Ammon's horn (tissue), 1 donor: Measurements from ENCODE around the gene EGR4.

Source experiments
- DNase-seq: peaks from one replicate; pipeline ENCODE4 v3.0.0-alpha.2; 2016; ENCODE audit warnings: low spot score

EGR4 gene

GRCh38 chr2:73290049-73290839 is 3.1 kb downstream of the EGR4 start:
- DNase-seq, result peak; percentile 76

GRCh38 chr2:73289304-73289703 is 4.0 kb downstream of the EGR4 start:
- no peak for DNase-seq

GRCh38 chr2:73286134-73286655 is 7.2 kb downstream of the EGR4 start:
- DNase-seq, result no peak

- DNase-seq, result peak; percentile 68
Measured at GRCh38 chr2:73285159-73285739, 8.1 kb downstream of the EGR4 start.

GRCh38 chr2:73284296-73285158 is 8.8 kb downstream of the EGR4 start, which contains the start of gene FBXO41:
Gene FBXO41, minus strand, starts transcription at chr2:73284478. Its CDS starts 14,848 bp downstream, at chr2:73269630.
- DNase-seq, result peak; percentile 57

- DNase-seq, result no peak
Measured at GRCh38 chr2:73283545-73284295, 9.6 kb downstream of the EGR4 start.

GRCh38 chr2:73282924-73283544 is 10.3 kb downstream of the EGR4 start:
- DNase-seq, result no peak

- DNase-seq, result no peak
Measured at GRCh38 chr2:73281244-73281643, 12.1 kb downstream of the EGR4 start.

- no peak for DNase-seq
Measured at GRCh38 chr2:73279852-73280251, 13.5 kb downstream of the EGR4 start.

- no peak for DNase-seq
Measured at GRCh38 chr2:73272270-73272669, 21.1 kb downstream of the EGR4 start.

GRCh38 chr2:73269686-73270465 is 23.5 kb downstream of the EGR4 start:
- DNase-seq, result no peak

- no peak for DNase-seq
Measured at GRCh38 chr2:73268830-73269685, 24.3 kb downstream of the EGR4 start.

GRCh38 chr2:73268366-73268829 is 24.9 kb downstream of the EGR4 start:
- DNase-seq, result no peak

- DNase-seq, result no peak
Measured at GRCh38 chr2:73267008-73267407, 26.3 kb downstream of the EGR4 start.

GRCh38 chr2:73266061-73266901 is 27.1 kb downstream of the EGR4 start:
- DNase-seq, result peak; percentile 54

GRCh38 chr2:73265298-73266060 is 27.9 kb downstream of the EGR4 start:
- no peak for DNase-seq

- no peak for DNase-seq
Measured at GRCh38 chr2:73264783-73265182, 28.6 kb downstream of the EGR4 start.

GRCh38 chr2:73264332-73264606 is 29.1 kb downstream of the EGR4 start:
- DNase-seq, result no peak
